HepG2 (cell line): ENCODE measurements around the gene MBTD1. TPM values are rescaled to one million over a fixed set of nuclear protein-coding genes. Genes with fewer than 3 reads are reported as not detected.

Experiments used
- MTF1 ChIP-seq: sonication (generic); formaldehyde crosslinking; IDR thresholded peaks from 2 replicates; pipeline ENCODE4 v1.5.0; 2020; ENCODE audit warnings: missing genetic modification reagents
- MYPOP ChIP-seq: sonication (generic); formaldehyde crosslinking; IDR thresholded peaks from 2 replicates; pipeline ENCODE4 v1.8.1; 2023; ENCODE audit warnings: mild to moderate bottlenecking, moderate library complexity, missing genetic modification reagents
- MZF1 ChIP-seq: sonication (generic); formaldehyde crosslinking; IDR thresholded peaks from 2 replicates; pipeline ENCODE4 v1.8.1; 2023; ENCODE audit warnings: mild to moderate bottlenecking, missing genetic modification reagents, borderline replicate concordance
- PHF8 ChIP-seq: sonication (generic); formaldehyde crosslinking; IDR thresholded peaks from 2 replicates; pipeline ENCODE4 v1.5.0; 2020; ENCODE audit warnings: missing genetic modification reagents
- RARA ChIP-seq: IDR thresholded peaks from 2 replicates; pipeline ENCODE4 v1.6.1; 2016; ENCODE audit warnings: missing genetic modification reagents, missing compliant biosample characterization
- RNF219 ChIP-seq: sonication (generic); formaldehyde crosslinking; IDR thresholded peaks from 2 replicates; pipeline ENCODE4 v1.5.0; 2020; ENCODE audit warnings: mild to moderate bottlenecking, missing genetic modification reagents
- SKI ChIP-seq: fragments of 450-650 bp; IDR thresholded peaks from one replicate; pipeline ENCODE4 v1.6.1; 2018; ENCODE audit warnings: mild to moderate bottlenecking; ENCODE audit not compliant: partially characterized antibody
- TCF7L2 ChIP-seq: IDR thresholded peaks from 2 replicates; pipeline ENCODE4 v1.6.1; 2011; ENCODE audit warnings: mild to moderate bottlenecking, low read depth, low read length, moderate library complexity
- ZBTB38 ChIP-seq: sonication (generic); formaldehyde crosslinking; IDR thresholded peaks from 2 replicates; pipeline ENCODE4 v1.5.1; 2020; ENCODE audit warnings: mild to moderate bottlenecking, missing genetic modification reagents
- ZFYVE20 ChIP-seq: sonication (generic); formaldehyde crosslinking; IDR thresholded peaks from 2 replicates; pipeline ENCODE4 v1.8.0; 2023; ENCODE audit warnings: low read depth, mild to moderate bottlenecking, moderate library complexity, missing genetic modification reagents, borderline replicate concordance
- ZMYM2 ChIP-seq: sonication (generic); formaldehyde crosslinking; IDR thresholded peaks from 2 replicates; pipeline ENCODE4 v1.8.0; 2022; ENCODE audit warnings: mild to moderate bottlenecking, missing genetic modification reagents
- ZNF20 ChIP-seq: sonication (generic); formaldehyde crosslinking; IDR thresholded peaks from 2 replicates; pipeline ENCODE4 v1.4.0; 2020; ENCODE audit warnings: mild to moderate bottlenecking, moderate library complexity, missing genetic modification reagents
- ZNF451 ChIP-seq: sonication (generic); formaldehyde crosslinking; IDR thresholded peaks from 2 replicates; pipeline ENCODE4 v1.5.0; 2020; ENCODE audit warnings: mild to moderate bottlenecking, missing genetic modification reagents
- ZNF460 ChIP-seq: sonication (generic); formaldehyde crosslinking; IDR thresholded peaks from 2 replicates; pipeline ENCODE4 v1.5.1; 2020; ENCODE audit warnings: missing genetic modification reagents, mild to moderate bottlenecking, borderline replicate concordance
- ZNF510 ChIP-seq: sonication (generic); formaldehyde crosslinking; IDR thresholded peaks from 2 replicates; pipeline ENCODE4 v1.4.0; 2020; ENCODE audit warnings: low read depth, mild to moderate bottlenecking, missing genetic modification reagents
- ZNF83 ChIP-seq: sonication (generic); formaldehyde crosslinking; IDR thresholded peaks from 2 replicates; pipeline ENCODE4 v1.4.0; 2020; ENCODE audit warnings: missing genetic modification reagents, mild to moderate bottlenecking, borderline replicate concordance
- polyA plus RNA-seq, 8 experiments: library from polyadenylated mRNA; depleted of rRNA in 3 of 8; stranded (reverse) in 7 of 8; unstranded in 1 of 8; fragments of >200 nt; fragmentation: Illumina TruSeq in 4 of 8; extraction: Trizol in 4 of 8; gene quantifications; 2 replicates each; pipeline versions ENCODE4 v1.2.1 to v1.2.3, GENCODE V29; 2011 to 2016; ENCODE audit warnings: low read depth in 4 of 8, missing spikeins in 1 of 8, mixed read lengths in 1 of 8; ENCODE audit not compliant: insufficient read depth in 1 of 8
- total RNA-seq, 5 experiments: library from RNA; depleted of rRNA; stranded (reverse); fragments of >200 nt; fragmentation: Illumina TruSeq; extraction: Trizol; gene quantifications; 2 replicates each; pipeline ENCODE4 v1.2.3, GENCODE V29; 2016; ENCODE audit warnings: low read depth in 1 of 5
- TF ChIP-seq, protein P1 (sequence below): IDR thresholded peaks from 2 replicates; pipeline ENCODE4 v1.6.1; 2016; ENCODE audit warnings: control low read depth
- TF ChIP-seq, protein P2 (sequence below): sonication (generic); formaldehyde crosslinking; IDR thresholded peaks from 2 replicates; pipeline ENCODE4 v1.8.1; 2023; ENCODE audit warnings: missing genetic modification reagents, inconsistent platforms, borderline replicate concordance
- TF ChIP-seq, protein P3 (sequence below): sonication (generic); formaldehyde crosslinking; IDR thresholded peaks from 2 replicates; pipeline ENCODE4 v1.5.1; 2020; ENCODE audit warnings: missing genetic modification reagents, mild to moderate bottlenecking, borderline replicate concordance

The MBTD1 gene
- total and polyA plus RNA-seq, 2 of the 13 experiments (the other 11 are each of a cell fraction or from before 2014, with no cell fraction given), result 20.9 TPM

GRCh38 chr17:51166198-51166986, 93.5 kb downstream of the MBTD1 start, which contains the start of gene NME2 (continued):
- TF ChIP-seq MZF1 (CRISPR knock-in tag), result no peak
- no peak for TF ChIP-seq ZNF83 (CRISPR knock-in tag)
- TF ChIP-seq, protein P1, sequence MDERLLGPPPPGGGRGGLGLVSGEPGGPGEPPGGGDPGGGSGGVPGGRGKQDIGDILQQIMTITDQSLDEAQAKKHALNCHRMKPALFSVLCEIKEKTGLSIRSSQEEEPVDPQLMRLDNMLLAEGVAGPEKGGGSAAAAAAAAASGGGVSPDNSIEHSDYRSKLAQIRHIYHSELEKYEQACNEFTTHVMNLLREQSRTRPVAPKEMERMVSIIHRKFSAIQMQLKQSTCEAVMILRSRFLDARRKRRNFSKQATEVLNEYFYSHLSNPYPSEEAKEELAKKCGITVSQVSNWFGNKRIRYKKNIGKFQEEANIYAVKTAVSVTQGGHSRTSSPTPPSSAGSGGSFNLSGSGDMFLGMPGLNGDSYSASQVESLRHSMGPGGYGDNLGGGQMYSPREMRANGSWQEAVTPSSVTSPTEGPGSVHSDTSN (CRISPR knock-in tag), result no peak
- TF ChIP-seq ZNF20, result no peak
- TF ChIP-seq MYPOP, result peak; percentile 47
- TF ChIP-seq MTF1, result no peak
- TF ChIP-seq, protein P2, sequence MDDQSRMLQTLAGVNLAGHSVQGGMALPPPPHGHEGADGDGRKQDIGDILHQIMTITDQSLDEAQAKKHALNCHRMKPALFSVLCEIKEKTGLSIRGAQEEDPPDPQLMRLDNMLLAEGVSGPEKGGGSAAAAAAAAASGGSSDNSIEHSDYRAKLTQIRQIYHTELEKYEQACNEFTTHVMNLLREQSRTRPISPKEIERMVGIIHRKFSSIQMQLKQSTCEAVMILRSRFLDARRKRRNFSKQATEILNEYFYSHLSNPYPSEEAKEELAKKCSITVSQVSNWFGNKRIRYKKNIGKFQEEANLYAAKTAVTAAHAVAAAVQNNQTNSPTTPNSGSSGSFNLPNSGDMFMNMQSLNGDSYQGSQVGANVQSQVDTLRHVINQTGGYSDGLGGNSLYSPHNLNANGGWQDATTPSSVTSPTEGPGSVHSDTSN, result 0 out of 2 replicates have a peak, but pooled peaks have one; percentile 4
- TF ChIP-seq ZMYM2 (CRISPR knock-in tag), result no peak
- TF ChIP-seq SKI, result no peak
- TF ChIP-seq ZBTB38 (CRISPR knock-in tag), result no peak
- peak; percentile 50; the same call in 1 of the 2 replicates for TF ChIP-seq ZNF451 (CRISPR knock-in tag)
- TF ChIP-seq ZNF510, result no peak; the same call in 1 of the 2 replicates
- TF ChIP-seq PHF8 (CRISPR knock-in tag), result peak; percentile 92
- TF ChIP-seq RARA, result no peak; the same call in 1 of the 2 replicates
- TF ChIP-seq ZNF460, result no peak
- no peak for TF ChIP-seq RNF219 (CRISPR knock-in tag)
- no peak for TF ChIP-seq TCF7L2
- no peak for TF ChIP-seq ZFYVE20
- TF ChIP-seq, protein P3, sequence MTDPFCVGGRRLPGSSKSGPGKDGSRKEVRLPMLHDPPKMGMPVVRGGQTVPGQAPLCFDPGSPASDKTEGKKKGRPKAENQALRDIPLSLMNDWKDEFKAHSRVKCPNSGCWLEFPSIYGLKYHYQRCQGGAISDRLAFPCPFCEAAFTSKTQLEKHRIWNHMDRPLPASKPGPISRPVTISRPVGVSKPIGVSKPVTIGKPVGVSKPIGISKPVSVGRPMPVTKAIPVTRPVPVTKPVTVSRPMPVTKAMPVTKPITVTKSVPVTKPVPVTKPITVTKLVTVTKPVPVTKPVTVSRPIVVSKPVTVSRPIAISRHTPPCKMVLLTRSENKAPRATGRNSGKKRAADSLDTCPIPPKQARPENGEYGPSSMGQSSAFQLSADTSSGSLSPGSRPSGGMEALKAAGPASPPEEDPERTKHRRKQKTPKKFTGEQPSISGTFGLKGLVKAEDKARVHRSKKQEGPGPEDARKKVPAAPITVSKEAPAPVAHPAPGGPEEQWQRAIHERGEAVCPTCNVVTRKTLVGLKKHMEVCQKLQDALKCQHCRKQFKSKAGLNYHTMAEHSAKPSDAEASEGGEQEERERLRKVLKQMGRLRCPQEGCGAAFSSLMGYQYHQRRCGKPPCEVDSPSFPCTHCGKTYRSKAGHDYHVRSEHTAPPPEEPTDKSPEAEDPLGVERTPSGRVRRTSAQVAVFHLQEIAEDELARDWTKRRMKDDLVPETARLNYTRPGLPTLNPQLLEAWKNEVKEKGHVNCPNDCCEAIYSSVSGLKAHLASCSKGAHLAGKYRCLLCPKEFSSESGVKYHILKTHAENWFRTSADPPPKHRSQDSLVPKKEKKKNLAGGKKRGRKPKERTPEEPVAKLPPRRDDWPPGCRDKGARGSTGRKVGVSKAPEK, result no peak
